K562 (cell line): Measurements from ENCODE around the gene ERP29. TPM values are rescaled to one million over a fixed set of nuclear protein-coding genes. Genes with fewer than 3 reads are reported as not detected.

Experiments
- CHCHD3 ChIP-seq: fragments of 250-450 bp; sonication (Bioruptor Pico); IDR thresholded peaks from 2 replicates; pipeline ENCODE4 v2.1.2; 2022; ENCODE audit warnings: mild to moderate bottlenecking
- CHD4 ChIP-seq: fragments of 200-600 bp; sonication (generic); IDR thresholded peaks from 3 replicates; pipeline ENCODE4 v1.6.1; 2012; ENCODE audit warnings: low read depth, mild to moderate bottlenecking, mixed read lengths, low read length, inconsistent platforms; ENCODE audit not compliant: insufficient read depth, insufficient replicate concordance, poor library complexity, severe bottlenecking
- EP300 ChIP-seq: IDR thresholded peaks from 2 replicates; pipeline ENCODE4 v1.6.1; 2012; ENCODE audit warnings: low read length, improper control_type of control experiment
- ESRRA ChIP-seq: fragments of 450-650 bp; IDR thresholded peaks from 2 replicates; pipeline ENCODE4 v1.6.1; 2014; ENCODE audit warnings: low read depth, mild to moderate bottlenecking, moderate library complexity, borderline replicate concordance
- ETV5 ChIP-seq: sonication (generic); formaldehyde crosslinking; IDR thresholded peaks from 2 replicates; pipeline ENCODE4 v1.4.0; 2020; ENCODE audit warnings: low read depth, mild to moderate bottlenecking, missing genetic modification reagents
- MAFG ChIP-seq: fragments of 450-650 bp; conservative IDR thresholded peaks from 2 replicates; pipeline ENCODE4 v1.6.1; 2016; ENCODE audit warnings: missing genetic modification characterization, missing compliant biosample characterization
- SMC3 ChIP-seq: conservative IDR thresholded peaks from 2 replicates; pipeline ENCODE4 v1.6.1; 2011; ENCODE audit warnings: low read depth, low read length, improper control_type of control experiment; ENCODE audit not compliant: insufficient read depth
- polyA plus RNA-seq, 8 experiments: library from polyadenylated mRNA; depleted of rRNA in 4 of 8; stranded (reverse) in 5 of 8; unstranded in 3 of 8; fragments of >200 nt; fragmentation: Nextera tagmentation in 2 of 8; fragmentation: Illumina TruSeq in 1 of 8; extraction: Ambion mirVana in 2 of 8; extraction: Trizol in 1 of 8; gene quantifications; 2 replicates each; pipeline versions ENCODE4 v1.2.1 to v1.2.3, GENCODE V29; 2011 to 2014; ENCODE audit warnings: inconsistent platforms in 1 of 8, missing spikeins in 1 of 8
- total RNA-seq, 7 experiments: library from RNA; depleted of rRNA in 6 of 7; stranded (reverse); fragments of >200 nt in 6 of 7; fragmentation: Illumina TruSeq in 2 of 7; extraction: Trizol in 2 of 7; gene quantifications; 2 replicates each; pipeline versions ENCODE4 v1.2.1 to v1.2.3, GENCODE V29; 2011 to 2021; ENCODE audit warnings: low replicate concordance in 1 of 7
- TF ChIP-seq, protein P1 (sequence below): fragments of 450-650 bp; IDR thresholded peaks from 2 replicates; pipeline ENCODE4 v1.6.1; 2016; ENCODE audit warnings: mild to moderate bottlenecking, moderate library complexity
- TF ChIP-seq, protein P2 (sequence below): fragments of 450-650 bp; IDR thresholded peaks from 2 replicates; pipeline ENCODE4 v1.7.1; 2018; ENCODE audit warnings: mild to moderate bottlenecking, low read depth; ENCODE audit not compliant: partially characterized antibody

ERP29 gene
- total and polyA plus RNA-seq, 9 of the 15 experiments (the other 6 are each of a cell fraction or from before 2014, with no cell fraction given), result 42.4 to 146 (median 111) TPM

DNA sequence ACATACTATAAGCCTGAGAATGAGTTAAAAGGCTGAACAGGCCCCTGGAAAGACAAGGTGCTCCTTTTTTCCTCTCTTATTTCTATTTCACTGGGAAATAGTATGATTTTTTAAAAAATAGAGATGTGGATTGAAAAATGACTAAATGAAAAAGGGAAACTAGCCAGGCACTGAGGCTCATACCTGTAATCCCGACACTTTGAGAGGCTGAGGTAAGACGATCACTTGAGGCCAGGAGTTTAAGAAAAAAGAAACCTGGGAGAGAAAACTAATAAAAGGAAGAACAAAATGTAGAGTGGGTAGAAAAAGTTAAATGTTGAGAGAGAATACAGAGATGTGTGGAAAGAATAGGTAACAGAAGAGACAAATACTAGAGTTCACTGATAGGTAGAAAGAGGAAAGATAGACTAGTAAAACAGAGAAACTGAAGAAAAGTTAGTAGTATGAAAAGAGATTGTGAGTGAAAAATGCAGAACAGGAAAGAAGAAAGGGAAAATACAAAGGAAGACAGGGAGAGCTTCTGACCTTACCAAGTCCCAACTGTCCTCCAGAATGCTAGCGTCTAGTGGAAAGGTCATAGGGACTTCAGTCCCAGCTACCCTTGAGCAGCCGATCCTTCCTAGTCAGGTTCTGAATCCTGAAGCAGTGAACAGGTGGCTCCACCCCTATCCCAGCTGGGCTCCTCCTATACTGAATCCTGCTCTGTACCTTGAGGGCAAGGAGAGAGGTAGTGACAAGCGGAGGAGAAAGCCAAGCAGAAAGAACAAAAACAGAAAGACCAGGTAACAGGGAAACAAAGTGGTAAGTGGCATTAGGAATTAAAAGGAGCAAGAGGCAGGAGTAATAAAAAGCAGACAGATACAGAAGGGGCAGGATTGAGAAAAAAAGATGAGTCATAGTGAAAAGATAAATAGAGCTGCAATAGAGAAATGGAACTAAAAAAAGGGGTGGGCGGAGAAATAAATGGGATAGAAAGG is 7.5 kb upstream of the ERP29 start (continued):
- TF ChIP-seq CHD4 (no peak), EP300 (no peak), MAFG (tag) (peak; percentile 96), SMC3 (no peak), ESRRA (peak; percentile 91), ETV5 (CRISPR knock-in tag) (no peak), CHCHD3 (CRISPR knock-in tag) (no peak)
- TF ChIP-seq, protein P1, sequence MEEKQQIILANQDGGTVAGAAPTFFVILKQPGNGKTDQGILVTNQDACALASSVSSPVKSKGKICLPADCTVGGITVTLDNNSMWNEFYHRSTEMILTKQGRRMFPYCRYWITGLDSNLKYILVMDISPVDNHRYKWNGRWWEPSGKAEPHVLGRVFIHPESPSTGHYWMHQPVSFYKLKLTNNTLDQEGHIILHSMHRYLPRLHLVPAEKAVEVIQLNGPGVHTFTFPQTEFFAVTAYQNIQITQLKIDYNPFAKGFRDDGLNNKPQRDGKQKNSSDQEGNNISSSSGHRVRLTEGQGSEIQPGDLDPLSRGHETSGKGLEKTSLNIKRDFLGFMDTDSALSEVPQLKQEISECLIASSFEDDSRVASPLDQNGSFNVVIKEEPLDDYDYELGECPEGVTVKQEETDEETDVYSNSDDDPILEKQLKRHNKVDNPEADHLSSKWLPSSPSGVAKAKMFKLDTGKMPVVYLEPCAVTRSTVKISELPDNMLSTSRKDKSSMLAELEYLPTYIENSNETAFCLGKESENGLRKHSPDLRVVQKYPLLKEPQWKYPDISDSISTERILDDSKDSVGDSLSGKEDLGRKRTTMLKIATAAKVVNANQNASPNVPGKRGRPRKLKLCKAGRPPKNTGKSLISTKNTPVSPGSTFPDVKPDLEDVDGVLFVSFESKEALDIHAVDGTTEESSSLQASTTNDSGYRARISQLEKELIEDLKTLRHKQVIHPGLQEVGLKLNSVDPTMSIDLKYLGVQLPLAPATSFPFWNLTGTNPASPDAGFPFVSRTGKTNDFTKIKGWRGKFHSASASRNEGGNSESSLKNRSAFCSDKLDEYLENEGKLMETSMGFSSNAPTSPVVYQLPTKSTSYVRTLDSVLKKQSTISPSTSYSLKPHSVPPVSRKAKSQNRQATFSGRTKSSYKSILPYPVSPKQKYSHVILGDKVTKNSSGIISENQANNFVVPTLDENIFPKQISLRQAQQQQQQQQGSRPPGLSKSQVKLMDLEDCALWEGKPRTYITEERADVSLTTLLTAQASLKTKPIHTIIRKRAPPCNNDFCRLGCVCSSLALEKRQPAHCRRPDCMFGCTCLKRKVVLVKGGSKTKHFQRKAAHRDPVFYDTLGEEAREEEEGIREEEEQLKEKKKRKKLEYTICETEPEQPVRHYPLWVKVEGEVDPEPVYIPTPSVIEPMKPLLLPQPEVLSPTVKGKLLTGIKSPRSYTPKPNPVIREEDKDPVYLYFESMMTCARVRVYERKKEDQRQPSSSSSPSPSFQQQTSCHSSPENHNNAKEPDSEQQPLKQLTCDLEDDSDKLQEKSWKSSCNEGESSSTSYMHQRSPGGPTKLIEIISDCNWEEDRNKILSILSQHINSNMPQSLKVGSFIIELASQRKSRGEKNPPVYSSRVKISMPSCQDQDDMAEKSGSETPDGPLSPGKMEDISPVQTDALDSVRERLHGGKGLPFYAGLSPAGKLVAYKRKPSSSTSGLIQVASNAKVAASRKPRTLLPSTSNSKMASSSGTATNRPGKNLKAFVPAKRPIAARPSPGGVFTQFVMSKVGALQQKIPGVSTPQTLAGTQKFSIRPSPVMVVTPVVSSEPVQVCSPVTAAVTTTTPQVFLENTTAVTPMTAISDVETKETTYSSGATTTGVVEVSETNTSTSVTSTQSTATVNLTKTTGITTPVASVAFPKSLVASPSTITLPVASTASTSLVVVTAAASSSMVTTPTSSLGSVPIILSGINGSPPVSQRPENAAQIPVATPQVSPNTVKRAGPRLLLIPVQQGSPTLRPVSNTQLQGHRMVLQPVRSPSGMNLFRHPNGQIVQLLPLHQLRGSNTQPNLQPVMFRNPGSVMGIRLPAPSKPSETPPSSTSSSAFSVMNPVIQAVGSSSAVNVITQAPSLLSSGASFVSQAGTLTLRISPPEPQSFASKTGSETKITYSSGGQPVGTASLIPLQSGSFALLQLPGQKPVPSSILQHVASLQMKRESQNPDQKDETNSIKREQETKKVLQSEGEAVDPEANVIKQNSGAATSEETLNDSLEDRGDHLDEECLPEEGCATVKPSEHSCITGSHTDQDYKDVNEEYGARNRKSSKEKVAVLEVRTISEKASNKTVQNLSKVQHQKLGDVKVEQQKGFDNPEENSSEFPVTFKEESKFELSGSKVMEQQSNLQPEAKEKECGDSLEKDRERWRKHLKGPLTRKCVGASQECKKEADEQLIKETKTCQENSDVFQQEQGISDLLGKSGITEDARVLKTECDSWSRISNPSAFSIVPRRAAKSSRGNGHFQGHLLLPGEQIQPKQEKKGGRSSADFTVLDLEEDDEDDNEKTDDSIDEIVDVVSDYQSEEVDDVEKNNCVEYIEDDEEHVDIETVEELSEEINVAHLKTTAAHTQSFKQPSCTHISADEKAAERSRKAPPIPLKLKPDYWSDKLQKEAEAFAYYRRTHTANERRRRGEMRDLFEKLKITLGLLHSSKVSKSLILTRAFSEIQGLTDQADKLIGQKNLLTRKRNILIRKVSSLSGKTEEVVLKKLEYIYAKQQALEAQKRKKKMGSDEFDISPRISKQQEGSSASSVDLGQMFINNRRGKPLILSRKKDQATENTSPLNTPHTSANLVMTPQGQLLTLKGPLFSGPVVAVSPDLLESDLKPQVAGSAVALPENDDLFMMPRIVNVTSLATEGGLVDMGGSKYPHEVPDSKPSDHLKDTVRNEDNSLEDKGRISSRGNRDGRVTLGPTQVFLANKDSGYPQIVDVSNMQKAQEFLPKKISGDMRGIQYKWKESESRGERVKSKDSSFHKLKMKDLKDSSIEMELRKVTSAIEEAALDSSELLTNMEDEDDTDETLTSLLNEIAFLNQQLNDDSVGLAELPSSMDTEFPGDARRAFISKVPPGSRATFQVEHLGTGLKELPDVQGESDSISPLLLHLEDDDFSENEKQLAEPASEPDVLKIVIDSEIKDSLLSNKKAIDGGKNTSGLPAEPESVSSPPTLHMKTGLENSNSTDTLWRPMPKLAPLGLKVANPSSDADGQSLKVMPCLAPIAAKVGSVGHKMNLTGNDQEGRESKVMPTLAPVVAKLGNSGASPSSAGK, result no peak
- TF ChIP-seq, protein P2, sequence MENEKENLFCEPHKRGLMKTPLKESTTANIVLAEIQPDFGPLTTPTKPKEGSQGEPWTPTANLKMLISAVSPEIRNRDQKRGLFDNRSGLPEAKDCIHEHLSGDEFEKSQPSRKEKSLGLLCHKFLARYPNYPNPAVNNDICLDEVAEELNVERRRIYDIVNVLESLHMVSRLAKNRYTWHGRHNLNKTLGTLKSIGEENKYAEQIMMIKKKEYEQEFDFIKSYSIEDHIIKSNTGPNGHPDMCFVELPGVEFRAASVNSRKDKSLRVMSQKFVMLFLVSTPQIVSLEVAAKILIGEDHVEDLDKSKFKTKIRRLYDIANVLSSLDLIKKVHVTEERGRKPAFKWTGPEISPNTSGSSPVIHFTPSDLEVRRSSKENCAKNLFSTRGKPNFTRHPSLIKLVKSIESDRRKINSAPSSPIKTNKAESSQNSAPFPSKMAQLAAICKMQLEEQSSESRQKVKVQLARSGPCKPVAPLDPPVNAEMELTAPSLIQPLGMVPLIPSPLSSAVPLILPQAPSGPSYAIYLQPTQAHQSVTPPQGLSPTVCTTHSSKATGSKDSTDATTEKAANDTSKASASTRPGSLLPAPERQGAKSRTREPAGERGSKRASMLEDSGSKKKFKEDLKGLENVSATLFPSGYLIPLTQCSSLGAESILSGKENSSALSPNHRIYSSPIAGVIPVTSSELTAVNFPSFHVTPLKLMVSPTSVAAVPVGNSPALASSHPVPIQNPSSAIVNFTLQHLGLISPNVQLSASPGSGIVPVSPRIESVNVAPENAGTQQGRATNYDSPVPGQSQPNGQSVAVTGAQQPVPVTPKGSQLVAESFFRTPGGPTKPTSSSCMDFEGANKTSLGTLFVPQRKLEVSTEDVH, result no peak
